HepG2 (cell line): ENCODE data around the gene PIEZO1. TPM values are rescaled to one million over a fixed set of nuclear protein-coding genes. Genes with fewer than 3 reads are reported as not detected.
A peak's percentile ranks its signal among the peaks of the same experiment; 100 is the strongest.

ENCODE experiments used
- ATAC-seq: fragments of 200-7000 bp; cut with Tn5 transposase; 3 replicates; pipeline ENCODE4 v1.9.1; 2020; ENCODE audit warnings: mild to moderate bottlenecking, moderate library complexity
- BruUV-seq: library from RNA; stranded (reverse); fragments of 400-500 nt; replicated peaks from 2 replicates; lab custom pipeline; 2021; lab: Mats Ljungman, UMichigan
- CTCF ChIA-PET: fragments of 300-600 bp; formaldehyde crosslinking; extraction: SDS; loops from one replicate; lab custom pipeline; 2021; ENCODE audit warnings: low total read pairs, inconsistent platforms, low intra/inter-chr PET ratio; lab: Yijun Ruan, JAX
- POLR2A ChIA-PET: fragments of 350-600 bp; sonication (Branson Sonifier 250); formaldehyde crosslinking; loops from one replicate; lab custom pipeline; 2020; ENCODE audit warnings: antibody characterized with exemption, inconsistent platforms; lab: Yijun Ruan, JAX
- DNase-seq: peaks from one replicate; pipeline ENCODE4 v3.0.0-alpha.2; 2015; ENCODE audit warnings: low spot score
- FAIRE-seq: peaks from 3 replicates; lab custom pipeline; 2011; peaks lifted over from hg19 to GRCh38; lab: Jason Lieb, UNC
- H2AFZ ChIP-seq: one replicate; pipeline ENCODE4 v1.6.1; 2011; ENCODE audit warnings: low read length, inconsistent platforms
- H3K27ac ChIP-seq: fragments of 300-600 bp; 3 replicates; pipeline ENCODE4 v1.8.0; 2011; ENCODE audit warnings: mixed run types, mild to moderate bottlenecking, mixed read lengths, low read length, inconsistent platforms; ENCODE audit not compliant: insufficient read depth; ENCODE audit errors: extremely low read length
- H3K27me3 ChIP-seq, 2 experiments: fragments of 200-600 bp in 1 of 2; 2 replicates in 1 of 2; 3 replicates in 1 of 2; pipeline versions ENCODE4 v1.6.0 to v1.8.0; 2011; ENCODE audit warnings: low read length in 2 of 2, mild to moderate bottlenecking in 2 of 2, moderate library complexity in 2 of 2, inconsistent platforms in 1 of 2; ENCODE audit not compliant: insufficient read depth in 2 of 2, control insufficient read depth in 1 of 2
- H3K36me3 ChIP-seq, 2 experiments: fragments of 200-600 bp in 1 of 2; replicated peaks in 1 of 2; 2 replicates in 1 of 2; 3 replicates in 1 of 2; pipeline versions ENCODE4 v1.5.1 to v1.8.0; 2011; ENCODE audit warnings: low read length in 2 of 2, inconsistent platforms in 1 of 2; ENCODE audit not compliant: insufficient read depth in 2 of 2, control insufficient read depth in 1 of 2
- H3K4me1 ChIP-seq: 2 replicates; pipeline ENCODE4 v1.5.1; 2012; ENCODE audit warnings: low read length, inconsistent platforms; ENCODE audit not compliant: insufficient read depth
- H3K4me2 ChIP-seq: 2 replicates; pipeline ENCODE4 v1.6.0; 2011; ENCODE audit warnings: low read depth, low read length, inconsistent platforms
- H3K4me3 ChIP-seq, 3 experiments: fragments of 200-600 bp in 1 of 3; sonication (generic), shearing (Covaris generic) in 1 of 3; replicated peaks in 1 of 3; 2 replicates each; pipeline ENCODE4 v1.5.1; 2011 to 2016; ENCODE audit warnings: low read length in 3 of 3, inconsistent platforms in 2 of 3, low read depth in 2 of 3, mild to moderate bottlenecking in 2 of 3, control low read depth in 1 of 3, mixed read lengths in 1 of 3; ENCODE audit not compliant: insufficient read depth in 1 of 3
- H3K79me2 ChIP-seq: one replicate; pipeline ENCODE4 v1.6.1; 2011; ENCODE audit warnings: low read length, inconsistent platforms; ENCODE audit not compliant: insufficient read depth
- H3K9ac ChIP-seq: 2 replicates; pipeline ENCODE4 v1.6.0; 2011; ENCODE audit warnings: mild to moderate bottlenecking, low read depth, low read length, inconsistent platforms; ENCODE audit not compliant: insufficient read depth
- H3K9me3 ChIP-seq: 2 replicates; pipeline ENCODE4 v1.5.1; 2012; ENCODE audit warnings: mild to moderate bottlenecking, low read length
- H4K20me1 ChIP-seq: 2 replicates; pipeline ENCODE4 v1.6.0; 2011; ENCODE audit warnings: inconsistent platforms, mild to moderate bottlenecking, low read length, moderate library complexity; ENCODE audit not compliant: insufficient read depth
- ATAD3A ChIP-seq: sonication (generic); formaldehyde crosslinking; IDR thresholded peaks from 2 replicates; pipeline ENCODE4 v1.4.0; 2020; ENCODE audit warnings: missing genetic modification reagents
- CEBPB ChIP-seq: IDR thresholded peaks from 2 replicates; pipeline ENCODE4 v1.6.1; 2011; ENCODE audit warnings: low read depth, low read length, improper control_type of control experiment, borderline replicate concordance
- DMAP1 ChIP-seq: IDR thresholded peaks from 2 replicates; pipeline ENCODE4 v1.6.1; 2016
- GRHL1 ChIP-seq: sonication (generic); formaldehyde crosslinking; conservative IDR thresholded peaks from 2 replicates; pipeline ENCODE4 v1.8.0; 2022; ENCODE audit warnings: missing genetic modification reagents
- KDM6A ChIP-seq: IDR thresholded peaks from 2 replicates; pipeline ENCODE4 v1.6.1; 2016; ENCODE audit warnings: low read depth
- MED13 ChIP-seq: sonication (generic); formaldehyde crosslinking; IDR thresholded peaks from 2 replicates; pipeline ENCODE4 v1.5.0; 2020; ENCODE audit warnings: missing genetic modification reagents
- MEIS2 ChIP-seq: sonication (generic); formaldehyde crosslinking; IDR thresholded peaks from 2 replicates; pipeline ENCODE4 v1.9.0; 2021; ENCODE audit warnings: mild to moderate bottlenecking, missing genetic modification reagents
- NBN ChIP-seq: fragments of 450-650 bp; conservative IDR thresholded peaks from 2 replicates; pipeline ENCODE4 v1.6.1; 2017
- PITX1 ChIP-seq: sonication (generic); formaldehyde crosslinking; IDR thresholded peaks from 2 replicates; pipeline ENCODE4 v1.5.1; 2020; ENCODE audit warnings: mild to moderate bottlenecking, missing genetic modification reagents
- SIX4 ChIP-seq: sonication (generic); formaldehyde crosslinking; IDR thresholded peaks from 2 replicates; pipeline ENCODE4 v1.4.0; 2020; ENCODE audit warnings: missing genetic modification reagents
- TEAD3 ChIP-seq: optimal IDR thresholded peaks from 2 replicates; pipeline ENCODE3; 2016; ENCODE audit warnings: borderline replicate concordance
- ZNF12 ChIP-seq: sonication (generic); formaldehyde crosslinking; IDR thresholded peaks from 2 replicates; pipeline ENCODE4 v1.5.0; 2020; ENCODE audit warnings: missing genetic modification reagents
- ZNF143 ChIP-seq: sonication (generic); formaldehyde crosslinking; IDR thresholded peaks from 2 replicates; pipeline ENCODE4 v1.4.0; 2020; ENCODE audit warnings: missing genetic modification reagents
- ZNF543 ChIP-seq: sonication (generic); formaldehyde crosslinking; IDR thresholded peaks from 2 replicates; pipeline ENCODE4 v1.4.0; 2020; ENCODE audit warnings: mild to moderate bottlenecking, missing genetic modification reagents
- ZNF546 ChIP-seq: sonication (generic); formaldehyde crosslinking; conservative IDR thresholded peaks from 2 replicates; pipeline ENCODE4 v1.8.1; 2023; ENCODE audit warnings: mild to moderate bottlenecking, missing genetic modification reagents
- WGBS: methylation state at CpG from one replicate; pipeline ENCODE4 v1.1.6; 2017; ENCODE audit warnings: low lambda C conversion rate; 5-methylcytosine and 5-hydroxymethylcytosine counted together
- in situ Hi-C: cut with HindIII; loops from 2 replicates; pipeline ENCODE4 v1.10.0; 2017; ENCODE audit warnings: low pct_unique_long_range_greater_than_20kb; ENCODE audit not compliant: extremely low pct_ligation_motif_present
- intact Hi-C: fragments of 100-400 bp; cut with micrococcal nuclease; formaldehyde crosslinking; loops from one replicate; pipeline ENCODE4 v1.10.0; 2022; ENCODE audit not compliant: unreplicated experiment
- polyA plus RNA-seq, 8 experiments: library from polyadenylated mRNA; depleted of rRNA in 3 of 8; stranded (reverse) in 7 of 8; unstranded in 1 of 8; fragments of >200 nt; fragmentation: Illumina TruSeq in 4 of 8; extraction: Trizol in 4 of 8; gene quantifications; 2 replicates each; pipeline versions ENCODE4 v1.2.1 to v1.2.3, GENCODE V29; 2011 to 2016; ENCODE audit warnings: low read depth in 4 of 8, missing spikeins in 1 of 8, mixed read lengths in 1 of 8; ENCODE audit not compliant: insufficient read depth in 1 of 8
- total RNA-seq, 5 experiments: library from RNA; depleted of rRNA; stranded (reverse); fragments of >200 nt; fragmentation: Illumina TruSeq; extraction: Trizol; gene quantifications; 2 replicates each; pipeline ENCODE4 v1.2.3, GENCODE V29; 2016; ENCODE audit warnings: low read depth in 1 of 5
- TF ChIP-seq, protein P1 (sequence below): sonication (generic); formaldehyde crosslinking; IDR thresholded peaks from 2 replicates; pipeline ENCODE4 v1.8.1; 2023; ENCODE audit warnings: mild to moderate bottlenecking, moderate library complexity, missing genetic modification reagents
- TF ChIP-seq, protein P2 (sequence below): sonication (generic); formaldehyde crosslinking; IDR thresholded peaks from 2 replicates; pipeline ENCODE4 v1.8.1; 2023; ENCODE audit warnings: missing genetic modification reagents, mild to moderate bottlenecking, borderline replicate concordance
- TF ChIP-seq, protein P3 (sequence below): sonication (generic); formaldehyde crosslinking; IDR thresholded peaks from 2 replicates; pipeline ENCODE4 v1.4.0; 2020; ENCODE audit warnings: low read depth, missing genetic modification reagents

Gene PIEZO1
- total and polyA plus RNA-seq, 2 of the 13 experiments (the other 11 are each of a cell fraction or from before 2014, with no cell fraction given), result 67.9 to 85.0 TPM

- TF ChIP-seq ZNF12 (CRISPR knock-in tag), result no peak
- TF ChIP-seq ZNF543, result no peak
- TF ChIP-seq SIX4 (CRISPR knock-in tag), result no peak
- TF ChIP-seq TEAD3 (CRISPR knock-in tag), result no peak
- no peak for TF ChIP-seq CEBPB
- TF ChIP-seq NBN, result no peak
- TF ChIP-seq MED13 (CRISPR knock-in tag), result no peak
- TF ChIP-seq PITX1 (CRISPR knock-in tag), result no peak
- TF ChIP-seq ZNF143 (CRISPR knock-in tag), result no peak
- TF ChIP-seq, protein P1, sequence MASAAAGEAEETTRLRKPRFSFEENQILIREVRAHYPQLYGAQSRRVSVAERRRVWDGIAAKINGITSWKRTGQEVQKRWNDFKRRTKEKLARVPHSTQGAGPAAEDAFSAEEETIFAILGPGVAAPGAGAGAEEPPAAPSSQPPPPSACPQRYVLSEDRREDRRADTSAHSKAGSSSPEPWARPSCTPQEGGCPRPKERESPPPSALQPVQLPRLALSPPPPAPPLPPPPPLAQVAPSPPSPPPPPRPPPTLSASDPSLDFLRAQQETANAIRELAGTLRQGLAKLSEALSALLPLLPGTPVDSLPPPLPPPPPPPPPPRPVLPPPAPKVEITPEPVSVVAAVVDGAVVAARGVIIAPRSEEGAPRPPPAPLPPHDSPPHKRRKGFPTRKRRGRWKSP (CRISPR knock-in tag), result no peak
Observed at GRCh38 chr16:88784856-88785105, 239 bp downstream of the PIEZO1 start (continued).

GRCh38 chr16:88784074-88784855, 755 bp downstream of the PIEZO1 start:
- peak; percentile 64 for ATAC-seq
- peak; percentile 34 for FAIRE-seq
- Histone ChIP-seq H3K36me3 (0 out of 5 replicates have a peak, but pooled peaks cover 0 to 2% of the 10 kb centered on the region in 2 experiments), H3K9ac (peak overlapping the region; percentile 82), H3K4me3 (peak overlapping the region; percentile 73 to 87 (median 85)), H3K27me3 (no peaks in the 10 kb centered on the region; a peak in 1 of 5 replicates), H4K20me1 (peaks cover 28% of the 10 kb centered on the region), H3K27ac (peak overlapping the region; percentile 70), H3K79me2 (peaks cover 51% of the 10 kb centered on the region), H3K4me1 (peaks cover 76% of the 10 kb centered on the region), H3K4me2 (peak overlapping the region; percentile 97), H2AFZ (no peak overlapping the region), H3K9me3 (no peaks in the 10 kb centered on the region)
- intact Hi-C loops (loop anchor here (1.0 to 2.0 kb wide), 2 partner anchors 13 kb away; no protein-coding TSS in a partner anchor), in situ Hi-C loops (no loop called here)
- DNase-seq, result peak; percentile 75
- ChIA-PET POLR2A (interaction anchor here (0.6 to 5.4 kb wide), 16 partner anchors 9 to 416 kb away, joined by 3 to 36 read pairs (median 4); partner anchors contain the start of genes APRT, MVD and SLC22A31), CTCF (interaction anchor here (0.7 to 2.9 kb wide), 5 partner anchors 20 to 41 kb away, joined by 3 to 10 read pairs (median 4); partner anchors contain the start of gene APRT)
- BruUV-seq, result TSS peak; percentile 65
- WGBS, result 3% methylated on average over 13 of the region's 74 CpGs
- peak; percentile 60; the same call in 1 of the 2 replicates for TF ChIP-seq MEIS2
- no peak for TF ChIP-seq KDM6A
- peak; percentile 43; the same call in 1 of the 2 replicates for TF ChIP-seq DMAP1 (CRISPR knock-in tag)
- no peak for TF ChIP-seq ATAD3A (CRISPR knock-in tag)
- TF ChIP-seq, protein P2, sequence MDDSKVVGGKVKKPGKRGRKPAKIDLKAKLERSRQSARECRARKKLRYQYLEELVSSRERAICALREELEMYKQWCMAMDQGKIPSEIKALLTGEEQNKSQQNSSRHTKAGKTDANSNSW (CRISPR knock-in tag), result 0 out of 2 replicates have a peak, but pooled peaks have one; percentile 53
- no peak for TF ChIP-seq ZNF546 (CRISPR knock-in tag)
- TF ChIP-seq GRHL1 (CRISPR knock-in tag), result no peak
- TF ChIP-seq, protein P3, sequence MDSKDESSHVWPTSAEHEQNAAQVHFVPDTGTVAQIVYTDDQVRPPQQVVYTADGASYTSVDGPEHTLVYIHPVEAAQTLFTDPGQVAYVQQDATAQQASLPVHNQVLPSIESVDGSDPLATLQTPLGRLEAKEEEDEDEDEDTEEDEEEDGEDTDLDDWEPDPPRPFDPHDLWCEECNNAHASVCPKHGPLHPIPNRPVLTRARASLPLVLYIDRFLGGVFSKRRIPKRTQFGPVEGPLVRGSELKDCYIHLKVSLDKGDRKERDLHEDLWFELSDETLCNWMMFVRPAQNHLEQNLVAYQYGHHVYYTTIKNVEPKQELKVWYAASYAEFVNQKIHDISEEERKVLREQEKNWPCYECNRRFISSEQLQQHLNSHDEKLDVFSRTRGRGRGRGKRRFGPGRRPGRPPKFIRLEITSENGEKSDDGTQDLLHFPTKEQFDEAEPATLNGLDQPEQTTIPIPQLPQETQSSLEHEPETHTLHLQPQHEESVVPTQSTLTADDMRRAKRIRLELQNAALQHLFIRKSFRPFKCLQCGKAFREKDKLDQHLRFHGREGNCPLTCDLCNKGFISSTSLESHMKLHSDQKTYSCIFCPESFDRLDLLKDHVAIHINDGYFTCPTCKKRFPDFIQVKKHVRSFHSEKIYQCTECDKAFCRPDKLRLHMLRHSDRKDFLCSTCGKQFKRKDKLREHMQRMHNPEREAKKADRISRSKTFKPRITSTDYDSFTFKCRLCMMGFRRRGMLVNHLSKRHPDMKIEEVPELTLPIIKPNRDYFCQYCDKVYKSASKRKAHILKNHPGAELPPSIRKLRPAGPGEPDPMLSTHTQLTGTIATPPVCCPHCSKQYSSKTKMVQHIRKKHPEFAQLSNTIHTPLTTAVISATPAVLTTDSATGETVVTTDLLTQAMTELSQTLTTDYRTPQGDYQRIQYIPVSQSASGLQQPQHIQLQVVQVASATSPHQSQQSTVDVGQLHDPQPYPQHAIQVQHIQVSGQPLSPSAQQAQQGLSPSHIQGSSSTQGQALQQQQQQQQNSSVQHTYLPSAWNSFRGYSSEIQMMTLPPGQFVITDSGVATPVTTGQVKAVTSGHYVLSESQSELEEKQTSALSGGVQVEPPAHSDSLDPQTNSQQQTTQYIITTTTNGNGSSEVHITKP (CRISPR knock-in tag), result peak; percentile 43; the same call in 1 of the 2 replicates
